ENCODE data around the gene PCDH19. TPM values are rescaled to one million over a fixed set of nuclear protein-coding genes. Genes with fewer than 3 reads are reported as not detected.

The PCDH19 gene
- total RNA-seq, 4 donors from 2014 or later, result 0.38 to 2.7 (median 1.4) TPM

DNA sequence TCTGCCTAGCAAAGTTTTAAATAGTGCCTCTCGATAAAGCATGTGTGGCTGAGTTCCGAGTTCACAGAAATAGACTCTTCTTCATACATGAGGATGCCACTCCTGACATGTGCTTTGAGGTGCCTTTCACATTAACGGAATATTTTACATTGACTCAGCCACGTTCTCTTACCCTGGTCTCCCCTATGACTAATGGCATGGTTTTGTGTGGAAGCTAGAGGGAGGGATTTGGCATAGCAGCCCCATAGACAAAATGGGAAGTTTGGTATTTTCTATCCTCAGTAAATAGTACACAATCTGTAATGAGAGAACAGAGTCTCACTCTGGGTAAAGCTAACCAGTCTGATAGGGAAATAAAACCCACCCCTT lies 68.9 kb downstream of the PCDH19 start:
- 51 to 56% methylated on average over 4 of the region's 4 CpGs for WGBS, 2 donors
- intact Hi-C loops (cut with DNase I; ENCODE audit: low total_unique reads), result no loop called here
- no peak for DNase-seq (ENCODE audit: low spot score in 2 of 2)
- TF ChIP-seq, protein P1, sequence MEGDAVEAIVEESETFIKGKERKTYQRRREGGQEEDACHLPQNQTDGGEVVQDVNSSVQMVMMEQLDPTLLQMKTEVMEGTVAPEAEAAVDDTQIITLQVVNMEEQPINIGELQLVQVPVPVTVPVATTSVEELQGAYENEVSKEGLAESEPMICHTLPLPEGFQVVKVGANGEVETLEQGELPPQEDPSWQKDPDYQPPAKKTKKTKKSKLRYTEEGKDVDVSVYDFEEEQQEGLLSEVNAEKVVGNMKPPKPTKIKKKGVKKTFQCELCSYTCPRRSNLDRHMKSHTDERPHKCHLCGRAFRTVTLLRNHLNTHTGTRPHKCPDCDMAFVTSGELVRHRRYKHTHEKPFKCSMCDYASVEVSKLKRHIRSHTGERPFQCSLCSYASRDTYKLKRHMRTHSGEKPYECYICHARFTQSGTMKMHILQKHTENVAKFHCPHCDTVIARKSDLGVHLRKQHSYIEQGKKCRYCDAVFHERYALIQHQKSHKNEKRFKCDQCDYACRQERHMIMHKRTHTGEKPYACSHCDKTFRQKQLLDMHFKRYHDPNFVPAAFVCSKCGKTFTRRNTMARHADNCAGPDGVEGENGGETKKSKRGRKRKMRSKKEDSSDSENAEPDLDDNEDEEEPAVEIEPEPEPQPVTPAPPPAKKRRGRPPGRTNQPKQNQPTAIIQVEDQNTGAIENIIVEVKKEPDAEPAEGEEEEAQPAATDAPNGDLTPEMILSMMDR (IDR thresholded peaks at IDR 0.05), result no peak
- no peak for TF ChIP-seq POLR2A (IDR thresholded peaks at IDR 0.05)
- H3K4me3 ChIP-seq (ENCODE audit: low read depth, poor library complexity, severe bottlenecking), result no peak overlapping the region

- no peak overlapping the region for H3K4me3 ChIP-seq (ENCODE audit: low read depth, poor library complexity, severe bottlenecking)
- TF ChIP-seq POLR2A (IDR thresholded peaks at IDR 0.05), result no peak
- TF ChIP-seq, protein P1 (IDR thresholded peaks at IDR 0.05), result no peak
- intact Hi-C loops (cut with DNase I; ENCODE audit: low total_unique reads), result no loop called here
- DNase-seq (ENCODE audit: low spot score in 2 of 2), result no peak
Measured at GRCh38 chrX:100340491-100341141, 69.5 kb downstream of the PCDH19 start.

DNA sequence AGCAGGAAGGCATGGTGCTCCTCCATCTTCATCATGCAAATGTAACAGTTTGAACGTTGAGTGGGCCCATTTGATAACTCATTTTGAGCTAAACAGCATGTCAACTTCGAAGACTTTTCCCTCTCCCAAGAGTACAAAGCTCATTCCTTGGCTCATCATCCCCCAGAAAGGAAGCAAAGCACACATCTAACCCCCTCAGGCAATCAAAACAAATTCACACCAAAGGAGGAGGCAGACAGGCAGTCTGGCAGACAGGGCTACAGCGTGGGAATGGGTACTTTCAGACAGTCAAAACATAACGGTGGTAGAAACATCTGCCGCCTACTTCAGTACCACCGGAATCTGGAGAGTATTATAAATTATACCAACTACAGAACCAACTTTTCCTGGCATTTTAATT lies 81.7 kb downstream of the PCDH19 start:
- intact Hi-C loops (cut with DNase I; ENCODE audit: low total_unique reads), result no loop called here
- no peak for TF ChIP-seq POLR2A (IDR thresholded peaks at IDR 0.05)
- TF ChIP-seq, protein P1 (IDR thresholded peaks at IDR 0.05), result no peak
- WGBS, 2 donors, result 41 to 45% methylated on average over 6 of the region's 6 CpGs

DNA sequence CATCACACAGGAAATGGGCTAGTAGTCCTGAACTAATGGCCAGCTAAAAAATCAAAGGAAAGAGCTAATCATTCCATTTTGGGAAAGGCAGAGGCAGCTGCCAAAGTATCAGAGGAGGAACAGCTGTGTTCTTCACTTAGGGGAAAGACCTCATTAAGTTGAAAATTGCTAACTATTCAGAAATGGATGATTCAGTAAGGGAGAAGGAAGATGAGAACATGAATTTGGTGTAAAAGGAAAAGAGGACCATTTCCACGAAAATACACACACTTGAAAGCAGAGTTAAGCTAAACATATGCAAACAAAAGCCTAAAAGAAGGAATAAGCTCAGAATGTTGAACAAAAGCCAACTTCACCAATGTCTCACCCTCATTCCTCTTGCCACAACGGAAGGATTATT lies 90.4 kb downstream of the PCDH19 start:
- WGBS, 2 donors, result 31% methylated on average over 2 of the region's 2 CpGs
- no peak overlapping the region for H3K4me3 ChIP-seq (ENCODE audit: low read depth, poor library complexity, severe bottlenecking)
- no peak for DNase-seq (ENCODE audit: low spot score in 2 of 2)
- intact Hi-C loops (cut with DNase I; ENCODE audit: low total_unique reads), result no loop called here
- TF ChIP-seq POLR2A (IDR thresholded peaks at IDR 0.05), result no peak
- TF ChIP-seq, protein P1 (IDR thresholded peaks at IDR 0.05), result no peak

More for the DNA sequence above, 81.7 kb downstream of the PCDH19 start:
- DNase-seq (ENCODE audit: low spot score in 2 of 2), result no peak
- H3K4me3 ChIP-seq (ENCODE audit: low read depth, poor library complexity, severe bottlenecking), result no peak overlapping the region

GRCh38 chrX:100316987-100317386 lies 93.1 kb downstream of the PCDH19 start:
- TF ChIP-seq, protein P1 (IDR thresholded peaks at IDR 0.05), result no peak

DNA sequence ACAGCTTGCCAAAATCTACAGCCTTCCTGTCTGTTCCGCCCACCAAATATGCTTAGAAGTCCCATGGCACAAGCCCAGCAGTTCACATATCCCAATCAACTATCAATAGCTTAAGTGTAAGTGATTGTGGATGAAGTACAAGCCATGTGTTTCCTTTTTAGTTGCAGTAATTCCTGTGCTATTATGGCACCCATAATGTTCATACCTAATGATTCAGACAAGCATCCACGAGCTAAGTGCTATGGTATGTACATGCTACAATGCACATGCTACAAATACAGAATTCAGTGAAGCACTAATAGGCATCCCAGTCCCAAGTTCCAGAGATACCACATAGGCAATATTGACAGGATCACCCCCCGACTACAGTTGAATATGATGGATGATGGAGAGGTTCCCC lies 94.5 kb downstream of the PCDH19 start:
- WGBS, 2 donors, result 72 to 80% methylated on average over 2 to 3 of the region's 3 CpGs
- no peak for TF ChIP-seq POLR2A (IDR thresholded peaks at IDR 0.05)
- TF ChIP-seq, protein P1 (IDR thresholded peaks at IDR 0.05), result no peak
- intact Hi-C loops (cut with DNase I; ENCODE audit: low total_unique reads), result no loop called here
- no peak for DNase-seq (ENCODE audit: low spot score in 2 of 2)
- no peak overlapping the region for H3K4me3 ChIP-seq (ENCODE audit: low read depth, poor library complexity, severe bottlenecking)

More at GRCh38 chrX:100316987-100317386, 93.1 kb downstream of the PCDH19 start:
- 27 to 42% methylated on average over 3 of the region's 3 CpGs for WGBS, 2 donors
- intact Hi-C loops (cut with DNase I; ENCODE audit: low total_unique reads), result no loop called here
- H3K4me3 ChIP-seq (ENCODE audit: low read depth, poor library complexity, severe bottlenecking), result no peak overlapping the region
- DNase-seq (ENCODE audit: low spot score in 2 of 2), result no peak

All from lower leg skin (tissue), 4 donors.